Measurements from ENCODE around the gene CFP. TPM values are rescaled to one million over a fixed set of nuclear protein-coding genes. Genes with fewer than 3 reads are reported as not detected.

CFP gene
- total RNA-seq, 1 experiment from 2014 or later, result 0.34 TPM

DNA sequence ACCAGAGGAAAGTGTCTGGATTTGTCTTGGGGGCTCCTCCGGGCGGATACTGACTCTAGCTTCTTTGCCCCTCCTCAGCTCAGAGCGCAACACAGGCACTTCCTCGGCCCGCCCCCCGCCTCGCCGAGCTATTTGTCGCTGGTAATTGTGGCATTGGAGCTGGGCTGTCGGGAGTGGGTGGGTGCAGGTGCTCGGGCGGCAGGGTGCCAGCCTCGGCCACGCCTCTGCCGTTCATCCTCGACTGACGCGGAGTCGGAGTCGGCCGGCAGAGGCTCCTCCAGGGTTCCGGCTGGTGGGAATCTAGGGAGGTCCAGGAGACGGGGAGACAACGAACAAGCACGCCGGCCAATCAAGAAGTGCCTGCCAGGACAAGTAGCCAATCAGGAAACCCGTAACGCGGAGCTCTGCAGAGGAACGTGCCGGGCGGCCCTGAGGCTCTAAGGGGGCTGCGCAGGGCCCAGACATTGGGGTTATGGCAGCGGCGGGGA is 6.1 kb downstream of the CFP start:
- Mint-ChIP-seq H3K4me3 (ENCODE audit: unreplicated experiment) (peak overlapping the region; percentile 79), H3K36me3 (ENCODE audit: insufficient read depth, unreplicated experiment) (peaks cover 17% of the 10 kb centered on the region), H3K27me3 (ENCODE audit: insufficient read depth, unreplicated experiment) (peaks cover 3% of the 10 kb centered on the region), H3K9me3 (ENCODE audit: unreplicated experiment) (no peaks in the 10 kb centered on the region), H3K27ac (ENCODE audit: unreplicated experiment) (no peak overlapping the region), H3K4me1 (ENCODE audit: low read depth, unreplicated experiment) (no peaks in the 10 kb centered on the region)
- Histone ChIP-seq H3K27me3 (replicated peaks; ENCODE audit: control insufficient read depth, insufficient read depth, low read length) (no peaks in the 10 kb centered on the region), H3K36me3 (ENCODE audit: control insufficient read depth, insufficient read depth, low read length) (no peaks in the 10 kb centered on the region), H3K4me1 (no peaks in the 10 kb centered on the region), H3K4me3 (ENCODE audit: low read depth, low read length) (peak overlapping the region; percentile 53), H3K9me3 (no peaks in the 10 kb centered on the region)
- DNase-seq, result peak; percentile 81 to 85
- CTCF ChIA-PET, result no interaction called here
- no TSS peak for BruUV-seq (replicated peaks)
- intact Hi-C loops (cut with micrococcal nuclease; ENCODE audit: unreplicated experiment), result no loop called here
- POLR2A ChIA-PET, result no interaction called here
- TF ChIP-seq, protein P1, sequence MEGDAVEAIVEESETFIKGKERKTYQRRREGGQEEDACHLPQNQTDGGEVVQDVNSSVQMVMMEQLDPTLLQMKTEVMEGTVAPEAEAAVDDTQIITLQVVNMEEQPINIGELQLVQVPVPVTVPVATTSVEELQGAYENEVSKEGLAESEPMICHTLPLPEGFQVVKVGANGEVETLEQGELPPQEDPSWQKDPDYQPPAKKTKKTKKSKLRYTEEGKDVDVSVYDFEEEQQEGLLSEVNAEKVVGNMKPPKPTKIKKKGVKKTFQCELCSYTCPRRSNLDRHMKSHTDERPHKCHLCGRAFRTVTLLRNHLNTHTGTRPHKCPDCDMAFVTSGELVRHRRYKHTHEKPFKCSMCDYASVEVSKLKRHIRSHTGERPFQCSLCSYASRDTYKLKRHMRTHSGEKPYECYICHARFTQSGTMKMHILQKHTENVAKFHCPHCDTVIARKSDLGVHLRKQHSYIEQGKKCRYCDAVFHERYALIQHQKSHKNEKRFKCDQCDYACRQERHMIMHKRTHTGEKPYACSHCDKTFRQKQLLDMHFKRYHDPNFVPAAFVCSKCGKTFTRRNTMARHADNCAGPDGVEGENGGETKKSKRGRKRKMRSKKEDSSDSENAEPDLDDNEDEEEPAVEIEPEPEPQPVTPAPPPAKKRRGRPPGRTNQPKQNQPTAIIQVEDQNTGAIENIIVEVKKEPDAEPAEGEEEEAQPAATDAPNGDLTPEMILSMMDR (IDR thresholded peaks at IDR 0.05; ENCODE audit: insufficient read depth in 1 of 2, low read depth in 1 of 2, low read length in 1 of 2, severe bottlenecking in 1 of 2, unreplicated experiment in 1 of 2), result no peak

DNA sequence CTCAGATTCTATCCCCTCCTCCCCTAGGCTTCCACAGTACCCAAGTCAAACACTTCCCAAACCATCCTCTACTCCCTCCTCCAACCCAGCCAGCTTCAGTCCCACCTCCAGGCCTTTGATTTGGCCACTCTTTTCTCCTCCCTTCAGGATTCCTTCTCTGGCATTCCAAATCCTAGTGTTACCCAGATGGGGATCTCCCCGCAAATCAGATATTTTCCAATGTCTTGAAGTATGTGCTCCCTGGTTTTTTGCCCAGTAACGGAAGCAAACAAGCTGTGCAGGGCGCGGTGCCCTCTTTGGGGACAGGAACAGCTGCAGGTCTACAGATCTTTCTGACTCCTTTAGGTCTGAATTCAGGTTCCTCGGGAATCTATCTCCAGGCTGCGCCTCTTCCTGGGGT is 7.9 kb downstream of the CFP start:
- Histone ChIP-seq H3K36me3 (ENCODE audit: control insufficient read depth, insufficient read depth, low read length) (no peaks in the 10 kb centered on the region), H3K4me1 (no peaks in the 10 kb centered on the region), H3K27me3 (replicated peaks; ENCODE audit: control insufficient read depth, insufficient read depth, low read length) (no peaks in the 10 kb centered on the region), H3K4me3 (ENCODE audit: low read depth, low read length) (no peak overlapping the region), H3K9me3 (no peaks in the 10 kb centered on the region)
- Mint-ChIP-seq H3K27me3 (ENCODE audit: insufficient read depth, unreplicated experiment) (peaks cover 3% of the 10 kb centered on the region), H3K27ac (ENCODE audit: unreplicated experiment) (no peak overlapping the region), H3K36me3 (ENCODE audit: insufficient read depth, unreplicated experiment) (peaks cover 17% of the 10 kb centered on the region), H3K4me1 (ENCODE audit: low read depth, unreplicated experiment) (no peaks in the 10 kb centered on the region), H3K9me3 (ENCODE audit: unreplicated experiment) (no peaks in the 10 kb centered on the region), H3K4me3 (ENCODE audit: unreplicated experiment) (no peak overlapping the region)
- POLR2A ChIA-PET, result no interaction called here
- TF ChIP-seq, protein P1 (IDR thresholded peaks at IDR 0.05; ENCODE audit: insufficient read depth in 1 of 2, low read depth in 1 of 2, low read length in 1 of 2, severe bottlenecking in 1 of 2, unreplicated experiment in 1 of 2), result no peak
- DNase-seq, result no peak
- CTCF ChIA-PET, result no interaction called here
- BruUV-seq (replicated peaks), result no TSS peak
- intact Hi-C loops (cut with micrococcal nuclease; ENCODE audit: unreplicated experiment), result no loop called here

DNA sequence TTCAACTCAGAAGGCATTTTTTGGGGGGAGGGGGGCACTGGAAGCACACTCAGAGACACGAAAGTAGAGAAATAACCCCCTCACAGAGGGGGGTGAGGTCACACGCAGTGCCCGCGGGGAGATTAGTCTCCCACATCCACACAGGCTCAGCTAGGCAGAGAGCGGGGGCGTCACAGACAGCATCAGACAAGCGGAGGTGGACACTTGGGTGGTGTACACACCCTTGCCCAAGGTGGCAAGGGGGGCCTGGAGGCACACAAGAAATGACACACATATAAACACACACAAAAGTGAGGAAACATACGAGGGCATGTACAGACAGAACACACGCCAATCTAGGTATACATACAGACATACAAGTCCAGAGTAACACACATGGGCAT is 9.4 kb downstream of the CFP start:
- peaks cover 3% of the 10 kb centered on the region for H3K27me3 Mint-ChIP-seq (ENCODE audit: insufficient read depth, unreplicated experiment)
- no peaks in the 10 kb centered on the region for H3K9me3 Mint-ChIP-seq (ENCODE audit: unreplicated experiment)
- no peak overlapping the region for H3K4me3 Mint-ChIP-seq (ENCODE audit: unreplicated experiment)

More for the DNA sequence above, 9.4 kb downstream of the CFP start:
- no TSS peak for BruUV-seq (replicated peaks)
- intact Hi-C loops (cut with micrococcal nuclease; ENCODE audit: unreplicated experiment), result no loop called here
- Histone ChIP-seq H3K36me3 (ENCODE audit: control insufficient read depth, insufficient read depth, low read length) (no peaks in the 10 kb centered on the region), H3K9me3 (no peaks in the 10 kb centered on the region), H3K4me1 (no peaks in the 10 kb centered on the region), H3K27me3 (replicated peaks; ENCODE audit: control insufficient read depth, insufficient read depth, low read length) (no peaks in the 10 kb centered on the region), H3K4me3 (ENCODE audit: low read depth, low read length) (no peak overlapping the region)
- H3K36me3 Mint-ChIP-seq (ENCODE audit: insufficient read depth, unreplicated experiment), result peaks cover 10% of the 10 kb centered on the region
- TF ChIP-seq, protein P1 (IDR thresholded peaks at IDR 0.05; ENCODE audit: insufficient read depth in 1 of 2, low read depth in 1 of 2, low read length in 1 of 2, severe bottlenecking in 1 of 2, unreplicated experiment in 1 of 2), result no peak
- no peaks in the 10 kb centered on the region for H3K4me1 Mint-ChIP-seq (ENCODE audit: low read depth, unreplicated experiment)
- H3K27ac Mint-ChIP-seq (ENCODE audit: unreplicated experiment), result no peak overlapping the region
- DNase-seq, result no peak
- ChIA-PET CTCF (no interaction called here), POLR2A (no interaction called here)
